ENCODE results near the gene NR2E1.

GRCh38 chr6:108209738-108210137, 43.9 kb downstream of the NR2E1 start:
- no peak for TF ChIP-seq FOXM1 (IDR thresholded peaks at IDR 0.05; ENCODE audit: low read depth)
- TF ChIP-seq RAD21 (IDR thresholded peaks at IDR 0.05; ENCODE audit: low read length) = no peak
- TF ChIP-seq, protein P1, sequence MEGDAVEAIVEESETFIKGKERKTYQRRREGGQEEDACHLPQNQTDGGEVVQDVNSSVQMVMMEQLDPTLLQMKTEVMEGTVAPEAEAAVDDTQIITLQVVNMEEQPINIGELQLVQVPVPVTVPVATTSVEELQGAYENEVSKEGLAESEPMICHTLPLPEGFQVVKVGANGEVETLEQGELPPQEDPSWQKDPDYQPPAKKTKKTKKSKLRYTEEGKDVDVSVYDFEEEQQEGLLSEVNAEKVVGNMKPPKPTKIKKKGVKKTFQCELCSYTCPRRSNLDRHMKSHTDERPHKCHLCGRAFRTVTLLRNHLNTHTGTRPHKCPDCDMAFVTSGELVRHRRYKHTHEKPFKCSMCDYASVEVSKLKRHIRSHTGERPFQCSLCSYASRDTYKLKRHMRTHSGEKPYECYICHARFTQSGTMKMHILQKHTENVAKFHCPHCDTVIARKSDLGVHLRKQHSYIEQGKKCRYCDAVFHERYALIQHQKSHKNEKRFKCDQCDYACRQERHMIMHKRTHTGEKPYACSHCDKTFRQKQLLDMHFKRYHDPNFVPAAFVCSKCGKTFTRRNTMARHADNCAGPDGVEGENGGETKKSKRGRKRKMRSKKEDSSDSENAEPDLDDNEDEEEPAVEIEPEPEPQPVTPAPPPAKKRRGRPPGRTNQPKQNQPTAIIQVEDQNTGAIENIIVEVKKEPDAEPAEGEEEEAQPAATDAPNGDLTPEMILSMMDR (IDR thresholded peaks at IDR 0.05) = no peak
- no peak for TF ChIP-seq TCF12 (IDR thresholded peaks at IDR 0.05)
